GM23338 (cell line): ENCODE results near the gene MST1. TPM values are rescaled to one million over a fixed set of nuclear protein-coding genes. Genes with fewer than 3 reads are reported as not detected.
A peak's percentile ranks its signal among the peaks of the same experiment; 100 is the strongest.

Experiments
- ATAC-seq: fragments of 200-7000 bp; cut with Tn5 transposase; 3 replicates; pipeline ENCODE4 v1.9.1; 2020
- DNase-seq: peaks from one replicate; pipeline ENCODE4 v3.0.0-alpha.2; 2015; ENCODE audit warnings: low spot score
- H2AFZ ChIP-seq: fragments of 200-600 bp; sonication (generic); 2 replicates; pipeline ENCODE4 v1.8.0; 2016; ENCODE audit warnings: antibody characterized with exemption, mild to moderate bottlenecking, moderate library complexity
- H3F3A ChIP-seq: fragments of 200-600 bp; sonication (generic); replicated peaks from 2 replicates; pipeline ENCODE4 v1.8.0; 2017; ENCODE audit warnings: antibody characterized with exemption, mixed run types, low read depth
- H3K27ac ChIP-seq: fragments of 200-600 bp; sonication (generic); 2 replicates; pipeline ENCODE4 v1.6.1; 2016; ENCODE audit warnings: low read depth
- H3K27me3 ChIP-seq: fragments of 200-600 bp; sonication (generic); 2 replicates; pipeline ENCODE4 v1.8.0; 2016; ENCODE audit warnings: mild to moderate bottlenecking, mixed run types, moderate library complexity; ENCODE audit not compliant: insufficient read depth
- H3K36me3 ChIP-seq: fragments of 200-600 bp; sonication (generic); 2 replicates; pipeline ENCODE4 v1.8.0; 2016; ENCODE audit warnings: mild to moderate bottlenecking; ENCODE audit not compliant: insufficient read depth
- H3K4me1 ChIP-seq: fragments of 200-600 bp; sonication (generic); 2 replicates; pipeline ENCODE4 v1.8.0; 2016; ENCODE audit warnings: mild to moderate bottlenecking, moderate library complexity; ENCODE audit not compliant: insufficient read depth
- H3K4me2 ChIP-seq: fragments of 200-600 bp; sonication (generic); 2 replicates; pipeline ENCODE4 v1.7.1; 2017; ENCODE audit warnings: mixed run types
- H3K4me3 ChIP-seq: fragments of 200-600 bp; sonication (generic); 2 replicates; pipeline ENCODE4 v1.6.1; 2016; ENCODE audit warnings: mixed run types
- H3K79me2 ChIP-seq: fragments of 200-600 bp; sonication (generic); replicated peaks from 2 replicates; pipeline ENCODE4 v1.8.0; 2017; ENCODE audit warnings: mild to moderate bottlenecking; ENCODE audit not compliant: insufficient read depth
- H3K9me2 ChIP-seq: fragments of 200-600 bp; sonication (generic); 2 replicates; pipeline ENCODE4 v1.8.0; 2017; ENCODE audit not compliant: insufficient read depth
- H4K20me1 ChIP-seq: fragments of 200-600 bp; sonication (generic); replicated peaks from 2 replicates; pipeline ENCODE4 v1.8.0; 2017; ENCODE audit warnings: mild to moderate bottlenecking; ENCODE audit not compliant: insufficient read depth
- H3K27ac Mint-ChIP-seq: 2 replicates; pipeline ENCODE4 v1.8.0; 2020; ENCODE audit warnings: inconsistent platforms, mild to moderate bottlenecking, moderate library complexity, mixed read lengths
- H3K27me3 Mint-ChIP-seq: 3 replicates; pipeline ENCODE4 v1.8.0; 2022; ENCODE audit warnings: low read depth, mild to moderate bottlenecking, moderate library complexity, mixed read lengths, inconsistent platforms; ENCODE audit not compliant: insufficient read depth, poor library complexity
- H3K36me3 Mint-ChIP-seq: 3 replicates; pipeline ENCODE4 v1.8.0; 2021; ENCODE audit warnings: low read depth, mild to moderate bottlenecking, inconsistent platforms, moderate library complexity, mixed read lengths
- H3K4me1 Mint-ChIP-seq: 3 replicates; pipeline ENCODE4 v1.8.0; 2020; ENCODE audit warnings: mild to moderate bottlenecking, inconsistent platforms, mixed read lengths
- H3K4me3 Mint-ChIP-seq: 3 replicates; pipeline ENCODE4 v1.8.0; 2021; ENCODE audit warnings: moderate library complexity, mild to moderate bottlenecking, inconsistent platforms, mixed read lengths
- H3K9me3 Mint-ChIP-seq: 3 replicates; pipeline ENCODE4 v1.8.0; 2020; ENCODE audit warnings: moderate library complexity, mild to moderate bottlenecking, inconsistent platforms, mixed read lengths
- CREB1 ChIP-seq: fragments of 250-450 bp; sonication (Bioruptor Pico); IDR thresholded peaks from 2 replicates; pipeline ENCODE4 v1.5.0; 2020; ENCODE audit warnings: low read depth, mild to moderate bottlenecking, moderate library complexity
- CTCF ChIP-seq, 2 experiments: fragments of 200-600 bp in 1 of 2; sonication (generic) in 1 of 2; conservative IDR thresholded peaks; 2 replicates each; pipeline versions ENCODE4 v1.5.1 to v1.6.1; 2016 to 2017; ENCODE audit warnings: antibody characterized with exemption in 2 of 2, low read depth in 2 of 2, mild to moderate bottlenecking in 2 of 2, moderate library complexity in 1 of 2
- ETS1 ChIP-seq: IDR thresholded peaks from 2 replicates; pipeline ENCODE4 v1.6.1; 2016; ENCODE audit warnings: antibody characterized with exemption
- EZH2 ChIP-seq: fragments of 200-600 bp; sonication (generic); IDR thresholded peaks from one replicate; pipeline ENCODE4 v1.8.0; 2017; ENCODE audit warnings: antibody characterized with exemption, mild to moderate bottlenecking, low read depth; ENCODE audit not compliant: unreplicated experiment
- EZH2phosphoT487 ChIP-seq: fragments of 200-600 bp; sonication (generic); IDR thresholded peaks from one replicate; pipeline ENCODE4 v1.8.1; 2018; ENCODE audit warnings: antibody characterized with exemption; ENCODE audit not compliant: unreplicated experiment
- JUNB ChIP-seq: IDR thresholded peaks from one replicate; pipeline ENCODE4 v1.6.1; 2016; ENCODE audit warnings: antibody characterized with exemption; ENCODE audit not compliant: unreplicated experiment
- NANOG ChIP-seq: IDR thresholded peaks from 2 replicates; pipeline ENCODE4 v1.6.1; 2016; ENCODE audit warnings: antibody characterized with exemption, borderline replicate concordance
- POLR2AphosphoS5 ChIP-seq: IDR thresholded peaks from 2 replicates; pipeline ENCODE4 v1.6.1; 2016; ENCODE audit warnings: antibody characterized with exemption, low read depth
- REST ChIP-seq: IDR thresholded peaks from one replicate; pipeline ENCODE4 v1.6.1; 2018; ENCODE audit warnings: antibody characterized with exemption; ENCODE audit not compliant: unreplicated experiment
- STAT1 ChIP-seq: IDR thresholded peaks from one replicate; pipeline ENCODE4 v1.6.1; 2016; ENCODE audit warnings: antibody characterized with exemption; ENCODE audit not compliant: unreplicated experiment
- ZNF114 ChIP-seq: fragments of 250-450 bp; sonication (Bioruptor Pico); IDR thresholded peaks from 2 replicates; pipeline ENCODE4 v1.5.0; 2020; ENCODE audit warnings: mild to moderate bottlenecking, moderate library complexity
- ZNF331 ChIP-seq: fragments of 250-450 bp; sonication (Bioruptor Pico); IDR thresholded peaks from 2 replicates; pipeline ENCODE4 v1.5.0; 2020; ENCODE audit warnings: low read depth, mild to moderate bottlenecking, moderate library complexity
- ZNF462 ChIP-seq: fragments of 250-450 bp; sonication (Bioruptor Pico); IDR thresholded peaks from 2 replicates; pipeline ENCODE4 v1.5.0; 2020; ENCODE audit warnings: mild to moderate bottlenecking, moderate library complexity
- polyA plus RNA-seq: library from polyadenylated mRNA; unstranded; fragments of >200 nt; fragmentation: Nextera tagmentation; extraction: Ambion mirVana; gene quantifications from 2 replicates; pipeline ENCODE4 v1.2.1, GENCODE V29; 2016
- total RNA-seq: library from RNA; depleted of rRNA; stranded (reverse); fragments of >200 nt; shearing (Covaris generic); gene quantifications from 2 replicates; pipeline ENCODE4 v1.2.3, GENCODE V29; 2014

Gene MST1
- total and polyA plus RNA-seq, 2 experiments from 2014 or later: 5.9 to 11.1 TPM

- ATAC-seq (no peak), DNase-seq (no peak)
- Histone ChIP-seq H3K4me1 (no peaks in the 10 kb centered on the region; the same call in 1 of the 2 replicates), H3K4me3 (no peak overlapping the region), H3F3A (peaks cover 8% of the 10 kb centered on the region; the same call in 1 of the 2 replicates), H4K20me1 (peaks cover 3% of the 10 kb centered on the region; the same call in 1 of the 2 replicates), H3K79me2 (no peaks in the 10 kb centered on the region), H3K27me3 (no peaks in the 10 kb centered on the region), H3K4me2 (peak overlapping the region; percentile 95), H3K27ac (no peak overlapping the region), H3K9me2 (no peaks in the 10 kb centered on the region), H3K36me3 (peaks cover 5% of the 10 kb centered on the region; the same call in 1 of the 2 replicates), H2AFZ (no peak overlapping the region)
- no peak overlapping the region for H3K27ac Mint-ChIP-seq
- TF ChIP-seq CREB1 (CRISPR knock-in tag): no peak
- TF ChIP-seq ZNF114 (CRISPR knock-in tag): no peak
- no peak for TF ChIP-seq EZH2
- no peak for TF ChIP-seq POLR2AphosphoS5
- no peak for TF ChIP-seq NANOG
- TF ChIP-seq STAT1: no peak
- TF ChIP-seq ZNF331 (CRISPR knock-in tag): no peak
- no peak for TF ChIP-seq JUNB
- TF ChIP-seq REST: no peak
- no peak for TF ChIP-seq ZNF462
- TF ChIP-seq ETS1: no peak
- no peak for TF ChIP-seq EZH2phosphoT487
- no peak for TF ChIP-seq CTCF (conservative IDR thresholded peaks at IDR 0.05; ENCODE audit: low read depth in 2 of 2)
- H3K9me3 Mint-ChIP-seq: peaks cover 6% of the 10 kb centered on the region; the same call in 1 of the 3 replicates
- H3K4me3 Mint-ChIP-seq: no peak overlapping the region
- H3K27me3 Mint-ChIP-seq: peaks cover 40% of the 10 kb centered on the region
- H3K4me1 Mint-ChIP-seq: peaks cover 15% of the 10 kb centered on the region
- H3K36me3 Mint-ChIP-seq: peaks cover 20% of the 10 kb centered on the region
Observed at GRCh38 chr3:49717211-49717958, 28.1 kb upstream of the MST1 start.
